ENCODE measurements around the gene CAMTA1. TPM values are rescaled to one million over a fixed set of nuclear protein-coding genes. Genes with fewer than 3 reads are reported as not detected.

CAMTA1 gene
- total RNA-seq, 1 experiment from 2014 or later = 82.2 TPM

- no TSS peak for BruUV-seq (replicated peaks)
Measured at GRCh38 chr1:7036386-7036785, 251.1 kb downstream of the CAMTA1 start.

DNA sequence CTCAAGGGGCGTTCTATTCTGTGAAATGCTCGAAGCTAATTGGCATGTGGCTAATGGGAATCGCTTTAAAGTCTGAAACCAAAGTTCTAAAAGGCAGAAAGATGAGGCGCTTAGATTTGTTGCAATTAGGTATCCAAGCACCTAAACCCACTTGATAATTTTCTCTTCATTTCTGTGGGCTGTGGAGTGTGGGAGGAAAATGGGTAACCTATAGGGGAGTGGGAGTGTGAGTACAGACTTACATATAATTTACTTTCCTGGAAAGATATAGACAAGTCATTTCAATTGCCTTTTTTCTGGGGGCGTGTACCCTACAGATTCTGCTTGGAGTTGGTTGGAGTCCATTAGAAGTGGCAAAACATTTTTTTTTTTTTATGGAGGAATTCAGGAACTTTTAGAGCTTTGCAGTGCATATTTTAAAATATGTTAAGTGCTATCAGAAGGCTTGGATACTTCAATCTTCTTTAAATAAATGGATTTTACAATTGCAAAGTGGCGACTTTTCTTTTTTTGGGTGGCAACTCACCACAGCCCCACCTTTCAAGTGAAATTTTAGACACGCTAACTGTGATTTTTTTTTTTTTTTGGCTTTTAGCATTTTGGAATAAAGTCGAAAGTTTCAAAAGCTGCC is 254.5 kb downstream of the CAMTA1 start:
- BruUV-seq (replicated peaks) = no TSS peak
- H3K4me3 ChIP-seq (ENCODE audit: low read depth in 2 of 2, low read length in 2 of 2) = no peak overlapping the region
- no peaks in the 10 kb centered on the region for H3K27me3 ChIP-seq (ENCODE audit: control insufficient read depth, insufficient read depth, low read length)
- ATAC-seq = no peak
- H3K4me1 ChIP-seq (ENCODE audit: control insufficient read depth, insufficient read depth, low read length) = no peaks in the 10 kb centered on the region
- H3K27ac ChIP-seq (ENCODE audit: low read length) = no peak overlapping the region
- H3K9me3 ChIP-seq (ENCODE audit: control insufficient read depth, insufficient read depth, low read depth, low read length) = no peaks in the 10 kb centered on the region
- no peak for DNase-seq (ENCODE audit: low read depth, low spot score)
- TF ChIP-seq, protein P1, sequence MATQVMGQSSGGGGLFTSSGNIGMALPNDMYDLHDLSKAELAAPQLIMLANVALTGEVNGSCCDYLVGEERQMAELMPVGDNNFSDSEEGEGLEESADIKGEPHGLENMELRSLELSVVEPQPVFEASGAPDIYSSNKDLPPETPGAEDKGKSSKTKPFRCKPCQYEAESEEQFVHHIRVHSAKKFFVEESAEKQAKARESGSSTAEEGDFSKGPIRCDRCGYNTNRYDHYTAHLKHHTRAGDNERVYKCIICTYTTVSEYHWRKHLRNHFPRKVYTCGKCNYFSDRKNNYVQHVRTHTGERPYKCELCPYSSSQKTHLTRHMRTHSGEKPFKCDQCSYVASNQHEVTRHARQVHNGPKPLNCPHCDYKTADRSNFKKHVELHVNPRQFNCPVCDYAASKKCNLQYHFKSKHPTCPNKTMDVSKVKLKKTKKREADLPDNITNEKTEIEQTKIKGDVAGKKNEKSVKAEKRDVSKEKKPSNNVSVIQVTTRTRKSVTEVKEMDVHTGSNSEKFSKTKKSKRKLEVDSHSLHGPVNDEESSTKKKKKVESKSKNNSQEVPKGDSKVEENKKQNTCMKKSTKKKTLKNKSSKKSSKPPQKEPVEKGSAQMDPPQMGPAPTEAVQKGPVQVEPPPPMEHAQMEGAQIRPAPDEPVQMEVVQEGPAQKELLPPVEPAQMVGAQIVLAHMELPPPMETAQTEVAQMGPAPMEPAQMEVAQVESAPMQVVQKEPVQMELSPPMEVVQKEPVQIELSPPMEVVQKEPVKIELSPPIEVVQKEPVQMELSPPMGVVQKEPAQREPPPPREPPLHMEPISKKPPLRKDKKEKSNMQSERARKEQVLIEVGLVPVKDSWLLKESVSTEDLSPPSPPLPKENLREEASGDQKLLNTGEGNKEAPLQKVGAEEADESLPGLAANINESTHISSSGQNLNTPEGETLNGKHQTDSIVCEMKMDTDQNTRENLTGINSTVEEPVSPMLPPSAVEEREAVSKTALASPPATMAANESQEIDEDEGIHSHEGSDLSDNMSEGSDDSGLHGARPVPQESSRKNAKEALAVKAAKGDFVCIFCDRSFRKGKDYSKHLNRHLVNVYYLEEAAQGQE (IDR thresholded peaks at IDR 0.05; ENCODE audit: insufficient read depth in 1 of 2, low read depth in 2 of 2, low read length in 1 of 2) = no peak
- TF ChIP-seq SIN3A (IDR thresholded peaks at IDR 0.05; ENCODE audit: borderline replicate concordance, insufficient read depth, low read depth, low read length) = no peak
- TF ChIP-seq CTCF (IDR thresholded peaks at IDR 0.05) = no peak
- TF ChIP-seq TCF7L2 (IDR thresholded peaks at IDR 0.05; ENCODE audit: low read depth, low read length) = no peak
- no peak for TF ChIP-seq POLR2AphosphoS5 (IDR thresholded peaks at IDR 0.05; ENCODE audit: low read depth, low read length)
- in situ Hi-C loops (cut with HindIII; ENCODE audit: low pct_unique_long_range_greater_than_20kb, low sequenced_read_pairs) (no loop called here), intact Hi-C loops (cut with micrococcal nuclease; ENCODE audit: unreplicated experiment) (loop anchor here (5.0 kb wide), 2 partner anchors 168 to 608 kb away; no protein-coding TSS in a partner anchor)
- H3K36me3 ChIP-seq (ENCODE audit: control insufficient read depth, insufficient read depth, low read length) = no peaks in the 10 kb centered on the region
- CTCF ChIA-PET = no interaction called here
- POLR2A ChIA-PET = no interaction called here

More at GRCh38 chr1:7036386-7036785, 251.1 kb downstream of the CAMTA1 start:
- Histone ChIP-seq H3K27me3 (ENCODE audit: control insufficient read depth, insufficient read depth, low read length) (no peaks in the 10 kb centered on the region), H3K27ac (ENCODE audit: low read length) (no peak overlapping the region), H3K4me3 (ENCODE audit: low read depth in 2 of 2, low read length in 2 of 2) (no peak overlapping the region), H3K36me3 (ENCODE audit: control insufficient read depth, insufficient read depth, low read length) (no peaks in the 10 kb centered on the region), H3K4me1 (ENCODE audit: control insufficient read depth, insufficient read depth, low read length) (no peaks in the 10 kb centered on the region), H3K9me3 (ENCODE audit: control insufficient read depth, insufficient read depth, low read depth, low read length) (peaks cover 6% of the 10 kb centered on the region; the same call in 1 of the 2 replicates)
- intact Hi-C loops (cut with micrococcal nuclease; ENCODE audit: unreplicated experiment) (no loop called here), in situ Hi-C loops (cut with HindIII; ENCODE audit: low pct_unique_long_range_greater_than_20kb, low sequenced_read_pairs) (no loop called here)
- ATAC-seq = no peak
- TF ChIP-seq SIN3A (IDR thresholded peaks at IDR 0.05; ENCODE audit: borderline replicate concordance, insufficient read depth, low read depth, low read length) (no peak), CTCF (IDR thresholded peaks at IDR 0.05) (no peak), TCF7L2 (IDR thresholded peaks at IDR 0.05; ENCODE audit: low read depth, low read length) (no peak), POLR2AphosphoS5 (IDR thresholded peaks at IDR 0.05; ENCODE audit: low read depth, low read length) (no peak)
- TF ChIP-seq, protein P1 (IDR thresholded peaks at IDR 0.05; ENCODE audit: insufficient read depth in 1 of 2, low read depth in 2 of 2, low read length in 1 of 2) = no peak
- POLR2A ChIA-PET = no interaction called here
- DNase-seq (ENCODE audit: low read depth, low spot score) = no peak
- CTCF ChIA-PET = no interaction called here
